Right kidney (tissue), 1 donor: ENCODE measurements around the gene HNRNPUL1.

Experiments
- DNase-seq: peaks from one replicate; pipeline ENCODE4 v3.0.0-alpha.2; 2016

HNRNPUL1 gene

GRCh38 chr19:41233748-41234240 lies 30.4 kb upstream of the HNRNPUL1 start:
- DNase-seq, result no peak

GRCh38 chr19:41234512-41235168 lies 29.5 kb upstream of the HNRNPUL1 start:
- DNase-seq, result no peak

GRCh38 chr19:41235480-41235879 lies 28.7 kb upstream of the HNRNPUL1 start:
- DNase-seq, result no peak

GRCh38 chr19:41238244-41238643 lies 25.9 kb upstream of the HNRNPUL1 start:
- DNase-seq, result no peak

GRCh38 chr19:41239363-41239762 lies 24.8 kb upstream of the HNRNPUL1 start:
- DNase-seq, result no peak

GRCh38 chr19:41239961-41240574 lies 24.1 kb upstream of the HNRNPUL1 start:
- no peak for DNase-seq

DNA sequence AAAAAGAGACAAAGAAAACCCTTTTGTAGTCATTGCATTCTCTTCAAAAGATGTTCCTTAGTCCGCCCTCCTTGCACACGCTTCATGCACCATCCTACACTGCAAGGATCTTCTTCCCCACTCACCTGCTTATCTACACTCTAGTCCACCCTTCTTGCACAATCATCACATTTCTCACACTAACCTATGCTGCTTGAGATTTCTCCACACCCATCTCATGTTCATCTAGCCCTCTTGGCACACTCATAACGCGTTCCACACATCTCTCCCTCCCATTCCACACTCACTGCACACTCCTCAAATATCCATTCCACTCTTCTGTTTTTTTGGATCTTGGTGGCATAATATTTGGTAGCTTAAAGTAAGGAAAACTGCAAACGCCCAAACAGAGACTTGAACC lies 22.3 kb upstream of the HNRNPUL1 start:
- no peak for DNase-seq

DNA sequence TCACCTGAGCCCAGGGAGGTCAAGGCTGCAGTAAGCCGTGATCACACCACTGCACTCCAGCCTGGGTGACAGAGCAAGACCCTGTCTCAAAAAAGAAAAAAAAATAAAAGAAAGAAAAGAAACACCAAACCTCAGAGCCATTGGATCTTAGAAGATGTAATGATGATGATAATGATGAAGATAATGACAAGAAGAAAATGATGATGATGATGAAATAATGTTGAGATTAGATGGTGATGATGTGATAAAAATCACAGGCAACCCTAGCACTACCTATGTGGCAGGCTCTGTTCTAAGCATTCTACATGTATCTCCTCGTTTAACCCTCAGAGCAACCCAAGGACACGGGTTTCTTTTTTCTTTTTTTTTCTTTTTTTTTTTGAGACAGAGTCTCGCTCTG lies 20.1 kb upstream of the HNRNPUL1 start:
- DNase-seq, result no peak

DNA sequence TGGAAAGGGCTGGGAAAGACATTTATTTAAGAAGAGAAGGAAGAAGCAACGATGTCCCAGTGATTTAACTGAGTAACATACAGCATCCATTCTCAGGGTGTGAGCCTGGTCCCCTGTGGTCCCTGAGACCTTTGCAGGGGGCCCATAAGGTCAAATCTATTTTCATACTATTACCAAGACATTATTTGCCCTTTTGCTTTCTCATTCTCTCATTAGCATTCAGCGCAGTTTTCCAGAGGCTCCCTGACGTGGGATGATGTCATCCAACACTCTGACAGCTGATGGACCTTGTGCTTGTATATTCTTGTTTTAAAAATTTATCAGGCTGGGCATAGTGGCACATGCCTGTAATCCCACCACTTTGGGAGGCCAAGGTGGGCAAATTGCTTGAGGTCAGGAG lies 18.3 kb upstream of the HNRNPUL1 start:
- no peak for DNase-seq

DNA sequence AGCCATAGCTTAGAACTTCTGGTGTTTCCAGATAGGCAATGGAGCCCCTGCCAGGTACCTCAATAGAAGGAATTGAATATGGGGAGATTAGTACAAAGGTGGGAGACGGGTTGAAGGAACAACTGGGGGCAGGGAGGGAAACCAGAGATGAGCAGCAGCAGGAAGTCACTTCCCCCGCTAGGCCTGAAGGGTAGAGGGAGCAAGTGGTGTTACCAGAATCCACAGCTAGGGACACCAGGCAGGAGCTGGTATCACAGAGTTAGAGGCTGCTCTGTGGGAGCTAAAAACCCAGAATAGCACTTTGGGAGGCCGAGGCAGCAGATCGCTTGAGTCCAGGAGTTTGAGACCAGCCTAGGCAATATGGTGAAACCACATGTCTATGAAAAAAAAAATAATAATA lies 15.3 kb upstream of the HNRNPUL1 start:
- DNase-seq, result no peak

GRCh38 chr19:41249707-41250423 lies 14.3 kb upstream of the HNRNPUL1 start:
- DNase-seq, result no peak

- no peak for DNase-seq
These were observed 10.5 kb upstream of the HNRNPUL1 start for GRCh38 chr19:41253660-41254059.

- no peak for DNase-seq
These were observed 9.0 kb upstream of the HNRNPUL1 start for GRCh38 chr19:41255171-41255570.

DNA sequence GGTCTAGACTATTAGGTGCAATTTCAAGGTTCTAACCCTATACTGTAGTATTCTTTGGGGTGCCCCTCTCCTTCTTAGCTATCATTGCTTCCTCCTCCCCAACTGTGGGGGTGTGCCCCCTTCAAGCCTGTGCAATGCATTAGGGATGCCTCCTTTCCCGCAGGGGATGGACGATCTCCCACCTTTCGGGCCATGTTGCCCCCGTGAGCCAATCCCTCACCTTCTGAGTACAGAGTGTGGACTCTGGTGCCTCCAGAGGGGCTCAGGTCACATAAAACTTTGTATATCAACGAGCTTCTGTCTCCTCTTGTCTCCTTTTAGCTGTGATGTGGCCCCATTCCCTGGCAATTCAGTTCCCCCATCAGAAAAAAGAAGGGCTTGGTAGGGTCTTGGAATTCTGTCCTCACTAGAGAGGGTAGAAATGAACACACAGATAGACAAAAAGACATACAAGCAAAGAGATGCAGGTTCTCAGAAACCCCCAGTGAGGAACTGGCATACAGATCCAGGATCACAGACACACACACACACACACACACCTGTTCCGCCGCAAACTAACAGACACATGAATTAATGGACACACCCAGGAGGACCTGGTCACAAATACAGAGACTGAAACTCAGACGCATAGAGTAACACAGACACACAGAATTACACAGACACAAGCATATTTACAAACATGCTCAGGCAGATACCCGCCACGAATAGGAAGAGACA lies 2.5 kb upstream of the HNRNPUL1 start:
- DNase-seq, result no peak

DNA sequence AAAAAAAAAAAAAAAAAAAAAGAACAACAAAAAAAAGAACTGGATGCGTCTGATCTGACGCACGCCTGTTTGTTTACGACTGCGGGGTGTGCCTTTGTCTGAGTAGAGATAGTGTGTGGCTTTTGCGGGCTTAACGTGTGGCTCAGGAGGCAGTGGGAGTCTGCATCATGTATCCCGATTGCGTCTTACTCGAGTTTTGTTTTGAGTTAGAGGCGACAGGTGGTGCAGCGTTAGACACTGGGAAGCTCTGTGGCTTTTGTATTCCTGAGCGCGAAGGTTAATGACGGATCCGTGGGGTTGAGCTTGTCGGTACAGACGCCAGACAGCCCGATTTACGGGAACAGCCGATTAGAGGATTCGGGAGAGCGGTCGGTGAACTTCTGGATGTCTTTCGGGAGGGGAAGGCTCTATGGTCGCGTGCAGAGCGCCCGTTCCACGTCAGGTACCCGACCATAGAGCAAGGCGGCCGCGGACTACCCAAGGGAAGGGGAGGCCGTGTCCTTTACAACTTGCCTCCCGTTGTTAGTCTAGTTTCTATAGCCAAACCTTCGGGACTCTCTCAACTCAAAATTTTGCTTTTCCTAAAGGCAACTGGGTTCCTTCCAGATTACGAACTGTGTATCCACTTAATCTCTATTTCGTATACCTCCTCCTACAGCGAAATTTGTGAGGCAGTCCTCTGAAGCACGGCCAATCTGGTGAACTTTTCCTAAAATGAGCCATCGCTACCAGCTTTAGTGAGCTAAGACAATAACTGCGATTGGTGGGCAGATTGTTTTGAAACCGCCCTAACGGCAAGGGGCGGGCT lies 926 bp upstream of the HNRNPUL1 start:
- peak; percentile 93 for DNase-seq

- no peak for DNase-seq
These were observed 616 bp downstream of the HNRNPUL1 start for GRCh38 chr19:41264581-41265394.

DNA sequence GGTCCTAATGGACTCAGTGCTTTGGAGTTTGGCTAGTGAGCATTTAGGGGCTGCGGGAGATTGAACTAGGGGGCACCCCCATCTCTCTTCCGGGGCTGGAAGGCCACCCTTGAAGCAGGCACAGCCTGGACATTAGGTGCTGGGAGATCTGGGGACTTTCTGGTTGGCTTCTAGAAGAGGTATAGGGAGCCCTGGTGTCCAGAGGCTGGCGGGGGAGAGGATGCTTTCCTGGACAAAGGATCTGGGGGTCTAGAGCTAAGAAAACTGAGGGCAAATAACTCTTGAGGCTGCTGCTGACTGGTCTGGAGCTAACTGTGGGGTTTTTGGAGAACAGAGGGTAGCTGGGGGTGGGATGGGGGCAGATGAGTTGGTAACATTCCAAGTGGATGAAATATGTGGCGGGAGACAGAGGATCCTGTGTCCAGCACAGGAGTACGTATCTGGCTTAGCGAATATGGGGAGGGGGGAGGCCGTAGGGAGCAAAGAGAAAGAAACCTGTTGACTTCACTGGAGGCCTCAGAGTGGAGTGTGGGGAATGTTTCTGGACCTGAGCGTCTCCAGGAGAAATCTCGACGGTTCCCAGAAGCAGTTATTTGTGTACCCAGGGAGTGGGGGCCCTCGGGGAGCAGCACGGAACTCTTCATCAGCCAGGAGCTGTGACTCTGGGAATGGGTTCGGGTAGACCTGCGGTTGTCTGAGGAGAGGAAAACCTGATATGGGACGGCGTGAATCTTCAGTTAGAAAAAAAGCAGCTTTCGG lies 1.4 kb downstream of the HNRNPUL1 start:
- DNase-seq, result peak; percentile 63

DNA sequence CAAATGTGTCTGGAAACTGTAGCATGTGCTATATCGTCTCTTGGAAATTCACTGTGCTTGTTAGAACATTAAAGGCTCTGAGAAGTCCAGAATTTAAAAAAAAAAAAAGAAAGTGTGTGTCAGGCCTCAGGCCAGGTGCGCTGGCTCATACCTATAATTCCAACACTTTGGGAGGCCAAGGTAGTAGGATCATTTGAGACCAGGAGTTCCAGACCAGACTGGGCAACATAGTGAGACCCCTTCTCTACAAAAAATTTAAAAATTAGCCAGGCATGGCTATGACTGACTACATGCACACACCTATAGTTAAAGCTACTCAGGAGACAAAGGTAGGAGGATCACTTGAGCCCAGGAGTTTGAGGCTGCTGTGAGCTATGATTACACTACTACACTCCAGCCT lies 4.9 kb downstream of the HNRNPUL1 start:
- no peak for DNase-seq

- DNase-seq, result no peak
These were observed 5.4 kb downstream of the HNRNPUL1 start for GRCh38 chr19:41269571-41269970.

- no peak for DNase-seq
These were observed 8.9 kb downstream of the HNRNPUL1 start for GRCh38 chr19:41273076-41273475.
